ENCODE measurements around the gene PCK2.
"Not testable (repeated sequence)": the region's sequence is repeated elsewhere in the genome, so short reads cannot be mapped to it uniquely, and the experiment has no call there.

PCK2 gene

DNA sequence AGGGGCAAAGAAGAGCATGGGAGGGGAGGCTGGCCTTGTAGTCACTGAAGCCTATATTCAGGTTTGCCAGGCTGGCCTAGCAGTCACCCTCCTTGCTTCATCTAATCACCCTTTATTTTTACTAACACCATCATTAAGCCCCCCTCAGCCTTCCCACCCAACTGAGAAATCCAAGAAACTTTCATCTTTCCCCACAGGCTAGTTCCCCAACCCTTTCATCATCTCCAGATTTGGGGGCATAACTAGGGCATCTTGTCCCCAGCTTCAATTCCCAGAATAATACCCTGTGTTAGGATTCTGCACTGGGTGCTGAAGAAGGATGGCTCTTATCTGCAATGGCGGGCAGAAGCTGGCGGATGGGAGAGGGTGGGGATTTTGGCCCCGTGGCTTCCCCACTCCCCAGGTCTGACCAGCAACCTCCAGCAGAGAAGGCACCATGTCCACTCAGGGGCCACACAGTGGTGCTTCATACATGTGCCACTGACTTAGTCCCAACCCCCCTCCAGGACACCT, 6.9 kb downstream of the PCK2 start:
- H3K79me2 ChIP-seq, result peaks cover 18% of the 10 kb centered on the region
- no peak overlapping the region for H3K4me3 ChIP-seq (ENCODE audit: low read depth, low read length)
- no peaks in the 10 kb centered on the region for H3K9me3 ChIP-seq (ENCODE audit: control insufficient read depth, low read length)
- no peaks in the 10 kb centered on the region for H3K36me3 ChIP-seq (ENCODE audit: control insufficient read depth, insufficient read depth, low read length)
- TF ChIP-seq, protein P1, sequence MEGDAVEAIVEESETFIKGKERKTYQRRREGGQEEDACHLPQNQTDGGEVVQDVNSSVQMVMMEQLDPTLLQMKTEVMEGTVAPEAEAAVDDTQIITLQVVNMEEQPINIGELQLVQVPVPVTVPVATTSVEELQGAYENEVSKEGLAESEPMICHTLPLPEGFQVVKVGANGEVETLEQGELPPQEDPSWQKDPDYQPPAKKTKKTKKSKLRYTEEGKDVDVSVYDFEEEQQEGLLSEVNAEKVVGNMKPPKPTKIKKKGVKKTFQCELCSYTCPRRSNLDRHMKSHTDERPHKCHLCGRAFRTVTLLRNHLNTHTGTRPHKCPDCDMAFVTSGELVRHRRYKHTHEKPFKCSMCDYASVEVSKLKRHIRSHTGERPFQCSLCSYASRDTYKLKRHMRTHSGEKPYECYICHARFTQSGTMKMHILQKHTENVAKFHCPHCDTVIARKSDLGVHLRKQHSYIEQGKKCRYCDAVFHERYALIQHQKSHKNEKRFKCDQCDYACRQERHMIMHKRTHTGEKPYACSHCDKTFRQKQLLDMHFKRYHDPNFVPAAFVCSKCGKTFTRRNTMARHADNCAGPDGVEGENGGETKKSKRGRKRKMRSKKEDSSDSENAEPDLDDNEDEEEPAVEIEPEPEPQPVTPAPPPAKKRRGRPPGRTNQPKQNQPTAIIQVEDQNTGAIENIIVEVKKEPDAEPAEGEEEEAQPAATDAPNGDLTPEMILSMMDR (IDR thresholded peaks at IDR 0.05), result no peak
- H3K27ac ChIP-seq, result no peak overlapping the region
- H3K9ac ChIP-seq, result no peak overlapping the region
- H3K4me1 ChIP-seq, result peaks cover 12% of the 10 kb centered on the region
- H3K27me3 ChIP-seq (ENCODE audit: control insufficient read depth, insufficient read depth, low read length), result no peaks in the 10 kb centered on the region
- H3K4me2 ChIP-seq (ENCODE audit: low read length), result no peak overlapping the region
- H2AFZ ChIP-seq, result no peak overlapping the region

DNA sequence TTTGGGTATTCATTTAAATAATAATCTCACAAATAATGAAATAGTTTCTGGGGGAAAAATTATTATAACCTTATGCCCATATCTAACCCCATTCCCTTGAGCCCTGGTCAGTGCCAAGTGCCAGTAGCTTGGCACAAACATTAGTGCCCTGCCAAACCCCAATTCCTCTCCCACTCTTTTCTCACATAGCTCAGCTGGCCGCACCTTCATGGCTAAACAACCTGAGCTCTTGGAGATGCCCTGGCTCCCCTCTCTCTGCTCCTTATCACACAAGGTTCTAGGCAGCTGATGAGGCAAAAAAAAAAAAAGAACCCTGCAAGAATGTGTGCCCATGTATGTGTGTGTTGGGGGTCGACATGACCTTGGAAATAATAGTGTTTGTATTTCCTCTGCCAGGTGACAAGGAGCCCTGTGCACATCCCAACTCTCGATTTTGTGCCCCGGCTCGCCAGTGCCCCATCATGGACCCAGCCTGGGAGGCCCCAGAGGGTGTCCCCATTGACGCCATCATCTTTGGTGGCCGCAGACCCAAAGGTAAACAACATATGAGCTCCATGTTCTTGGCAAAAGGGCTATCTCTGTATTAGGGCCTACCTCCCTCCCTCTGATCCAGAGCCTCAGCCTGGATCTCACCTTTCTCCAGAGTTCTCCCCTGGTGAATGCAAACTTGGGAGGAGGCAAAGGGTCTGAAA, 8.4 kb downstream of the PCK2 start:
- no peak overlapping the region for H3K9ac ChIP-seq
- TF ChIP-seq, protein P1 (IDR thresholded peaks at IDR 0.05), result no peak
- H3K27ac ChIP-seq, result no peak overlapping the region
- H3K4me1 ChIP-seq, result peaks cover 12% of the 10 kb centered on the region
- peaks cover 10% of the 10 kb centered on the region for H3K79me2 ChIP-seq
- H3K9me3 ChIP-seq (ENCODE audit: control insufficient read depth, low read length), result no peaks in the 10 kb centered on the region
- no peak overlapping the region for H3K4me2 ChIP-seq (ENCODE audit: low read length)
- H2AFZ ChIP-seq, result no peak overlapping the region
- no peaks in the 10 kb centered on the region for H3K36me3 ChIP-seq (ENCODE audit: control insufficient read depth, insufficient read depth, low read length)
- no peaks in the 10 kb centered on the region for H3K27me3 ChIP-seq (ENCODE audit: control insufficient read depth, insufficient read depth, low read length)
- no peak overlapping the region for H3K4me3 ChIP-seq (ENCODE audit: low read depth, low read length)

DNA sequence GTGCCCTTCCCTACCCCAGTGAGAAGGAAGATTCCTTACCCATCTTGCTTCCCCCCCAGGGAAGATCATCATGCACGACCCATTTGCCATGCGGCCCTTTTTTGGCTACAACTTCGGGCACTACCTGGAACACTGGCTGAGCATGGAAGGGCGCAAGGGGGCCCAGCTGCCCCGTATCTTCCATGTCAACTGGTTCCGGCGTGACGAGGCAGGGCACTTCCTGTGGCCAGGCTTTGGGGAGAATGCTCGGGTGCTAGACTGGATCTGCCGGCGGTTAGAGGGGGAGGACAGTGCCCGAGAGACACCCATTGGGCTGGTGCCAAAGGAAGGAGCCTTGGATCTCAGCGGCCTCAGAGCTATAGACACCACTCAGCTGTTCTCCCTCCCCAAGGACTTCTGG, 9.3 kb downstream of the PCK2 start:
- H3K27me3 ChIP-seq (ENCODE audit: control insufficient read depth, insufficient read depth, low read length), result no peaks in the 10 kb centered on the region
- no peak overlapping the region for H3K4me2 ChIP-seq (ENCODE audit: low read length)
- H3K36me3 ChIP-seq (ENCODE audit: control insufficient read depth, insufficient read depth, low read length), result no peaks in the 10 kb centered on the region
- H3K27ac ChIP-seq, result no peak overlapping the region
- peaks cover 10% of the 10 kb centered on the region for H3K4me1 ChIP-seq
- no peaks in the 10 kb centered on the region for H3K9me3 ChIP-seq (ENCODE audit: control insufficient read depth, low read length)
- no peak overlapping the region for H3K9ac ChIP-seq
- no peak overlapping the region for H2AFZ ChIP-seq
- TF ChIP-seq, protein P1 (IDR thresholded peaks at IDR 0.05), result no peak
- H3K4me3 ChIP-seq (ENCODE audit: low read depth, low read length), result no peak overlapping the region
- H3K79me2 ChIP-seq, result peaks cover 16% of the 10 kb centered on the region

DNA sequence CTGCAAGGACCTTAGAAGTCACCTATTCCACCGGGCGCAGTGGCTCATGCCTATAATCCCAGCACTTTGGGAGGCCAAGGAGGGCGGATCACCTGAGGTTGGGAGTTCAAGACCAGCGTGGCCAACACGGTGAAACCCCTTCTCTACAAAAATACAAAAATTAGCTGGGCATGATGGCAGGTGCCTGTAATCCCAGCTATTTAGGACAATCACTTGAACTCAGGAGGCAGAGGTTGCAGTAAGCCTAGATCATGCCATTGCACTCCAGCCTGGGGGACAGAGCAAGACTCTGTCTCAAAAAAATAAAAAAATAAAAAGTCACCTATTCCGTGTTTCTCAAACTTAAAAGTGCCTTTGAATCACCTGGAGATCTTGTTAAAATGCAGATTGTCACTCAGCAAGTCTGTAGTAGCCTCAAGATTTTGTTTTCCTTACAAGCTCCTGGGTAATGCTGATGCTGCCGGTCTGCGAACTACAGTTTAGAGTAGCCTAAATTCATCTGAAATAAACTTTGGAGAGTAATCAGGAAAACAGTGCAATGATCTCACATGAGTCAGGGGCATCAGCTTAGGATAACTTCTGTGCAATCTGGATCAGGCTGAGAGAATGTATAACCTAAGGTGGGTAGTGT, 11.6 kb downstream of the PCK2 start:
- H3K79me2 ChIP-seq, result peaks cover 22% of the 10 kb centered on the region
- not testable (repeated sequence) for H3K4me3 ChIP-seq (ENCODE audit: low read depth, low read length); H3K9me3 ChIP-seq (ENCODE audit: control insufficient read depth, low read length); H3K4me1 ChIP-seq; H3K27me3 ChIP-seq (ENCODE audit: control insufficient read depth, insufficient read depth, low read length); H3K36me3 ChIP-seq (ENCODE audit: control insufficient read depth, insufficient read depth, low read length); H3K27ac ChIP-seq; H3K9ac ChIP-seq; H2AFZ ChIP-seq; H3K4me2 ChIP-seq (ENCODE audit: low read length)

DNA sequence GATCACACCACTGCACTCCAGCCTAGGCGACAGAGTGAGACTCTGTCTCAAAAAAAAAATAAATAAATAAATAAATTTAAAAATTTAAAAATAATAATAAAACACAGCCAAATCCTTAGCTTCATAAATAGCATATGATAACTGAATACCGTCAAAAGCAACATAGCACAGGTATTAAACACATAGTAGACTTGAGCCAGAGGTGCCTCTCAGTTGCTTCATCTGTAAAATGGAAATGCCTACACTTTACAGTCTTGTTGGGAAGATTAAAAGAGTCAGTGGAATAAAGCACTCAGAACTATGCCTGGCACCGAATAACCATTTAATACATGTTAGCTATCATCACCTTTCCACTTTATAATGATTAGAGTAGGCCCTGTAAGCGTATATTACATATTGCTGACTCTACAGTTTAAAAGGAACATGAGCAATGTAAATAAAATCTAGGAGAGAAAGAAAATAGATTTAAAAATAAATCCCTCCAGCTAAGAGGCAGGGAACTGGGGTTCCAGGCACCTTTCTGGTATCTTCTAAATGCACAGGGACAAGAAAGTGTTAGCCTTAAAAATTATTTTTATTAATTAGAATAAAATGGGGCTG, 12.7 kb downstream of the PCK2 start:
- Histone ChIP-seq H3K4me2 (ENCODE audit: low read length) (no peak overlapping the region), H3K79me2 (peaks cover 29% of the 10 kb centered on the region), H3K4me1 (peaks cover 6% of the 10 kb centered on the region), H3K27me3 (ENCODE audit: control insufficient read depth, insufficient read depth, low read length) (no peaks in the 10 kb centered on the region), H2AFZ (no peak overlapping the region), H3K4me3 (ENCODE audit: low read depth, low read length) (no peak overlapping the region), H3K9ac (no peak overlapping the region), H3K27ac (no peak overlapping the region), H3K9me3 (ENCODE audit: control insufficient read depth, low read length) (no peaks in the 10 kb centered on the region), H3K36me3 (ENCODE audit: control insufficient read depth, insufficient read depth, low read length) (no peaks in the 10 kb centered on the region)
- TF ChIP-seq, protein P1 (IDR thresholded peaks at IDR 0.05), result no peak

Measured in parathyroid adenoma (tissue), 2 donors.